H1 (cell line): ENCODE data around the gene GFI1B. TPM values are rescaled to one million over a fixed set of nuclear protein-coding genes. Genes with fewer than 3 reads are reported as not detected.

ENCODE experiments used
- ASH2L ChIP-seq: fragments of 200-600, 300-600 bp; sonication (generic); IDR thresholded peaks from one replicate; pipeline ENCODE4 v1.7.1; 2017; ENCODE audit warnings: low read length
- ATF2 ChIP-seq: IDR thresholded peaks from 2 replicates; pipeline ENCODE4 v1.6.1; 2012; ENCODE audit warnings: low read length, inconsistent platforms
- BACH1 ChIP-seq: IDR thresholded peaks from 2 replicates; pipeline ENCODE4 v1.6.1; 2012; ENCODE audit warnings: low read length, improper control_type of control experiment
- CBX5 ChIP-seq: fragments of 300-800, 300-1000 bp; sonication (generic); IDR thresholded peaks from 2 replicates; pipeline ENCODE4 v1.7.1; 2016; ENCODE audit warnings: antibody characterized with exemption, low read length, low read depth
- CBX8 ChIP-seq: fragments of 300-800, 300-1000 bp; sonication (generic); IDR thresholded peaks from 2 replicates; pipeline ENCODE4 v1.7.1; 2016; ENCODE audit warnings: low read depth, low read length, borderline replicate concordance
- E2F6 ChIP-seq: IDR thresholded peaks from 2 replicates; pipeline ENCODE4 v1.6.1; 2012; ENCODE audit warnings: inconsistent platforms
- HDAC2 ChIP-seq, 2 experiments: fragments of 300-600 bp in 1 of 2; sonication (generic) in 1 of 2; IDR thresholded peaks; 2 replicates each; pipeline ENCODE4 v1.6.1; 2011 to 2012; ENCODE audit warnings: low read depth in 2 of 2, low read length in 2 of 2, mild to moderate bottlenecking in 2 of 2, moderate library complexity in 2 of 2, borderline replicate concordance in 1 of 2, inconsistent platforms in 1 of 2
- JUND ChIP-seq: IDR thresholded peaks from 2 replicates; pipeline ENCODE4 v1.6.1; 2011; ENCODE audit warnings: mild to moderate bottlenecking, improper control_type of control experiment, low read length
- KDM4A ChIP-seq: IDR thresholded peaks from one replicate; pipeline ENCODE4 v1.7.1; 2012; ENCODE audit warnings: low read depth, mild to moderate bottlenecking, moderate library complexity, low read length, inconsistent platforms; ENCODE audit not compliant: severe bottlenecking
- MAX ChIP-seq: IDR thresholded peaks from 2 replicates; pipeline ENCODE4 v1.6.1; 2012; ENCODE audit warnings: inconsistent platforms
- POLR2AphosphoS5 ChIP-seq: IDR thresholded peaks from 2 replicates; pipeline ENCODE4 v1.6.1; 2011; ENCODE audit warnings: low read depth, low read length
- RBBP5 ChIP-seq: IDR thresholded peaks from 2 replicates; pipeline ENCODE4 v1.7.1; 2012; ENCODE audit warnings: low read depth, mild to moderate bottlenecking, inconsistent platforms, low read length, moderate library complexity, borderline replicate concordance
- SAP30 ChIP-seq: fragments of 300-600 bp; sonication (generic); IDR thresholded peaks from 2 replicates; pipeline ENCODE4 v1.7.1; 2012; ENCODE audit warnings: low read length, moderate library complexity, mild to moderate bottlenecking, inconsistent platforms; ENCODE audit not compliant: insufficient read depth, insufficient replicate concordance
- SIX5 ChIP-seq: IDR thresholded peaks from 2 replicates; pipeline ENCODE4 v1.6.1; 2011; ENCODE audit warnings: mild to moderate bottlenecking, low read depth, low read length
- SUZ12 ChIP-seq: fragments of 200-600 bp; sonication (generic); IDR thresholded peaks from 2 replicates; pipeline ENCODE4 v1.6.1; 2012; ENCODE audit warnings: mild to moderate bottlenecking, inconsistent platforms, low read length, moderate library complexity, mixed read lengths
- TAF7 ChIP-seq: optimal IDR thresholded peaks from 2 replicates; pipeline ENCODE3; 2011; ENCODE audit warnings: low read depth, mild to moderate bottlenecking, inconsistent platforms, low read length, moderate library complexity, borderline replicate concordance
- TBP ChIP-seq: IDR thresholded peaks from 2 replicates; pipeline ENCODE4 v1.6.1; 2011; ENCODE audit warnings: low read depth, low read length, improper control_type of control experiment
- USF2 ChIP-seq: IDR thresholded peaks from 2 replicates; pipeline ENCODE4 v1.6.1; 2011; ENCODE audit warnings: low read length, improper control_type of control experiment
- polyA plus RNA-seq, 7 experiments: library from polyadenylated mRNA; depleted of rRNA in 3 of 7; stranded (reverse) in 5 of 7; unstranded in 2 of 7; fragments of >200 nt in 5 of 7; fragments of 200-250 nt in 2 of 7; gene quantifications; 1 replicate in 5 of 7; 2 replicates in 1 of 7; 4 replicates in 1 of 7; pipeline versions ENCODE4 v1.2.1 to v1.2.3, GENCODE V29; 2011 to 2013; ENCODE audit warnings: missing spikeins in 2 of 7, mixed read lengths in 2 of 7
- total RNA-seq: library from RNA; stranded (reverse); fragmentation: NEBNext Ultra II Directional; extraction: Animal tissue kit (Norgen Biotek cat#: 25700); gene quantifications from 2 replicates; pipeline ENCODE4 v1.2.1, GENCODE V29; 2021

The GFI1B gene
- total and polyA plus RNA-seq, 2 of the 8 experiments (the other 6 are each of a cell fraction or from before 2014, with no cell fraction given) = 0.09 to 0.11 TPM

- TF ChIP-seq BACH1 = no peak
- TF ChIP-seq RBBP5 = 0 out of 2 replicates have a peak, but pooled peaks have one; percentile 21
- TF ChIP-seq CBX8 = no peak
- no peak for TF ChIP-seq POLR2AphosphoS5
- TF ChIP-seq KDM4A = no peak
- no peak for TF ChIP-seq MAX
- peak; percentile 8 for TF ChIP-seq ASH2L
- TF ChIP-seq SUZ12 = no peak
- TF ChIP-seq USF2 = no peak
- TF ChIP-seq TBP = no peak
- TF ChIP-seq E2F6 = no peak
- no peak for TF ChIP-seq ATF2
- peak in 1 of 2 experiments; percentile 5; a peak in 1 of 4 replicates for TF ChIP-seq HDAC2 (IDR thresholded peaks at IDR 0.05; ENCODE audit: borderline replicate concordance in 1 of 2, low read depth in 2 of 2, low read length in 2 of 2)
- no peak for TF ChIP-seq SAP30
- TF ChIP-seq SIX5 = no peak
- TF ChIP-seq JUND = no peak
- TF ChIP-seq CBX5 = no peak
- no peak for TF ChIP-seq TAF7
These were observed 52.6 kb downstream of the GFI1B start (continued) for GRCh38 chr9:133031130-133031422.
